Ammon's horn (tissue), 1 donor: ENCODE results near the gene C1QL2.
A peak's percentile ranks its signal among the peaks of the same experiment; 100 is the strongest.

Experiments
- DNase-seq: peaks from one replicate; pipeline ENCODE4 v3.0.0-alpha.2; 2016; ENCODE audit warnings: low spot score

Gene C1QL2

DNA sequence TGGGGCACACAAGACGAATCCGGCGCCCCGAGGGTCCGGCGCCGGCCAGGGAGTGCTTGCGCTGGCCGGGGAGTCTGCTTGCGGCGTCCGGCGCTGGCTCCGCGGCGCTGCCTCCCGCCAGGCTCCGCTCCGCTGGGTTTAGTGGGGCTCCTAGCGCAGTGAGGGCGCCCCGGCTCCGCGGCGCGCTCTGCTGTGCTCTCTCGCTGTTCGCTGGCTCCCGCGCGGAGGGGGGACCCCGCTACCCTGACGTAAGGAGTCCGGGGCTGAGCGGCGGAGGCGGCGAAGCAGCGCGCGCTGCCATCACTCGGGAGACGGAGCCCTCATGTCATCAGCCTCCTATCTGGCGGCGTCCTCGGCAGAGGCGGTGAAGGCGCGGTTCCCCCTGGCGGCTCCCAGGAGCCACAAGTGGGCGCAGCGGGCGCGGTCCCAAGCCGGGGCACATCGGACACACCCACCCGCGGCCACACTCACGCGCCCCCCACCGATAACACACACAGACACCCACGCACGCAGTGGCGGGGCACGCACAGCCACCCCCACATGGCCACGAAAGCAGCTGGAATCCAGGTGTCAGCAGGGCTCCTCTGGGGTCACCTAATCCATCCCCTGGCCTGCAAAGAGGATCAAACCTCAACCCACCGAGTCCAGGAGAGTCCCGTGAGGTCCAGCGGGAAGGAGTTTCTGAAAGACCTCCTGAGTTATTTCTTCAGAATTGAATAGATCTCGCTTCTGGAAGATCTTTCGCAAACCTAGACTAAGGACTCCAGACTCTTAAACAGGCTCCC, at the start of gene C1QL2:
C1QL2 (minus strand) TSS at position 189 of the 785 bp plus-strand sequence. CDS start 482 bp downstream, outside the sequence.
- peak; percentile 69 for DNase-seq

- no peak for DNase-seq
Measured at GRCh38 chr2:119207447-119207846, 48.9 kb upstream of the C1QL2 start.

- no peak for DNase-seq
Measured at GRCh38 chr2:119206201-119206600, 47.6 kb upstream of the C1QL2 start.

- DNase-seq: no peak
Measured at GRCh38 chr2:119205001-119205706, 46.6 kb upstream of the C1QL2 start.

GRCh38 chr2:119204525-119204924, 46.0 kb upstream of the C1QL2 start:
- no peak for DNase-seq

DNA sequence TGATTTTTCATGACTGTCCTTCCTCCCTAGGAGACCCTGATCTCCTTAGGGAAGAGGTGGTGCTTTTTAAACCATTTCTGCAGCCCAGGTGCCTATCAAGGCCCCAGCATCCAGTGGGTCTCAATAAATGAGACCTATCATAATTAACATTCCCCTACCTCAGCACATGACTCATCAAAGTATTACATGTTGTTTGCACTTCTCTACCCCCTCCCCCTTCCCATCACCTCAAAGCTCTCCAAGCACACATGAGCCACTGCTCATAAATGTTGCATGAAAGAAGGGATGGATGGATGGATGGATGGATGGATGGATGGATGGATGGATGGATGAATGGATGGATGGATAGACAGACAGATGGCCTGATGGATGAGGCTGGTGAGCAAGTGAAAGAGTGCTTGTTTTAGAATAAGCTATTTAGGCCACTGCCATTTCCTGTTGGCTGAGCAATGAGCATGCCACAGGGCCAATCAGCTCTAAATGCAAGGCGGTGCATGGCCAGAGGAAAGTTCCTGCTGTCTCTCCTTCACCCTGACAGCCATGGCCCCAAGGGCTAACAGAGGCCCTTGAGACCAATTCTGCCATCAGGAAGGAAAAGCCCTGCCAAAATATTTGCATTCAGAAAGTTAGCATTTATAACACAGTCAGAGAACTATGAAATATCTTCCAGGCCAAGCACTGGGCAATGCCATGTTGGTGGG, 44.2 kb upstream of the C1QL2 start:
- no peak for DNase-seq

GRCh38 chr2:119201815-119202214, 43.3 kb upstream of the C1QL2 start:
- no peak for DNase-seq

DNA sequence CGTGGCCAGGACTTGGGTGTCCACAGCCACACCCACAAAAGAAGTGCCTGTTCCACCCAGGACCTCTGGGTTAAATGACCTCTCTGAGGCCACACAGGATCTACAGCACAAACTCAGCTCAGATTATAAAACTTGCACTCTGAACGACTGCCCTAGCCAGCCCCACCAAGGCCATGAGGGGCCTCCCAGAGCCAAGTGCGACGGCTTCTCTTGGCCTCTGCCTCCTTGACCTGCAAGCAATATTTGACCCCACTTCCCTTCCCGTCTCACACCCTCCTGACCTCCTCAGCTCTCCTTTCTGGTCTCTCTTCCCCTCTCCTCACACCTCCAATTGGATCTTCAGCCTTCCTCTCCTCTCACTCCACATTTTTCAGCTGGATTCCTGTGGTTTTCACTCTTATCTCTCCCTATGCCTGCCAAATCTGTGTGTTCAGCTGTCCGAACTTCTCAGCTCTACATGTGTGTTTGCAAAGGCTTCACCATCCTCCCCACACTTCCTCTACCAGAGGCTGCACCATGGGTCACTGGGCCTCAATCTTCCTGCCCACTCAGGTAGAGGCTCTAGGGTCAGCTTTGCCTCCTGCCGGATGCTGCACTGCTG, 39.8 kb upstream of the C1QL2 start:
- DNase-seq: no peak

DNA sequence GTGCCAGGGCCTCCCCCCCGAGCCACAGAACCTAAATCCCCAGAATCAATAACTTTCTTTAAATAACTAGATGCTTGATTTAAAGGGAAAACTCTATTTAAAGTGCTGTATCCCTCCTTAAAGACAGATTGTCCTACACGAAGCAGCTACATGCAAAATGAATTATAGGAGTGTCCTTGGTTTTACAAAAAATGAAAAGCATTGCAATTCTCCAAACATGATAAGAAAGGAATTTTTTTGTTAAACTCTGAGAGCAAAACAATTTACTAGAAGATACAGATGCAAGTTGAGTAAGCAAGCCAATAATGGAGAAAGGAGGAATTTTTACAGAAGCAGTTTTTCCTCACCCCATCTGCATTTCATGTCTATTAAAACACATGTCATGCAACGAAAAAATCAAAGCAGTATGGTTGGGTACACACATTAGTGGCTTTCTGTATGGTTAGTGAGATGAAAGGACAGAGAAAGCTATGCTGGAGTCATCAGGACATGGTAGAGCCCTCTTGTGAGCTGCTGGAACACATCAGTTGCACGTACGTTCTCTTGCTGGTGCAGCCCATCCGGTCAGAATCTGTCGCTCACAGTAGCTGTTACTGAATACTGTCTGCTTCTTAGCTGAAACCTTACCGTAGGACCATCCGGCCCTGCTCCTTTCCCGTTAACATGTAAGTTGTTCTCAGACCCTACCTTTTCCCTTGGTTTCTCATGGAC, 39.1 kb upstream of the C1QL2 start:
- DNase-seq: no peak

GRCh38 chr2:119197126-119197405, 38.5 kb upstream of the C1QL2 start:
- DNase-seq: no peak

DNA sequence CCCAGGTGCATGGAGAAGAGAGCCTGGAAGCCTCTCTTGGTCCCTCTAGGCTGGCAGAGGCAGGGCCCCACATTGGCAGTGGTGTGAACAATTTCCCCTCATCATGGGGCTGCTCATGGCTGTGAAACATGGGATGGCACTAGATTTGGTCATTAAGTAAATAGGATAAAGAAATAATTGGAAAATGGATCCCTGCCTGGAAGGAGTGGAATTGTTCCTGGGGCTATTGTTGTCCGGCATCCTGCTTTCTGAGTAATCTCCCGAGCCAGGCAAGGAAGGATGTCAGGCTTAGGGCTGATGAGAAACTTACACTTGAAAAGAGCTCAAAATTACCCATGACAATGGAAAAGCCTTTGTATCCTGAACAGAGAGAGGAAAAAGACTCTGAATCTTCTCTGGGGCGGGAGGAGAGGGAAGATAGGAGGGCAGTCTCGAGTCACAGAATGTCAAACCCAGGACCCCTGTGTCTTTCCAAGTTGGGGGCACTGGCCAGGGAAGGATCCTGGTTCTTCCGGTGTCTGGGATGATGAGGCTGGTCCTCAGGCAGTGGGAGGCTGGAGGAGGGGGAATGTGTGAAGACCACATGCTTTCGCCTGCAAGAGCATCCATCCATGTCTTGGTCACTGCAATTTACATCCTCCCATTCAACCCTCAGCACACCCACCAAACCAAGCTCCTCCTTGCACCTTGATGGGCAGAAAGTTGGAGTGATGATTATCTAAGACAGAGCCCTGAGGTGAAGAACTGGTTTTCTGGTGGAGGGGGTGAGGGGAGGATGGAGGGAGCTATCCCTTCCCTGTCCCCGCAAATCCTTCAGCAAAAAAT, 38.0 kb upstream of the C1QL2 start:
- no peak for DNase-seq

DNA sequence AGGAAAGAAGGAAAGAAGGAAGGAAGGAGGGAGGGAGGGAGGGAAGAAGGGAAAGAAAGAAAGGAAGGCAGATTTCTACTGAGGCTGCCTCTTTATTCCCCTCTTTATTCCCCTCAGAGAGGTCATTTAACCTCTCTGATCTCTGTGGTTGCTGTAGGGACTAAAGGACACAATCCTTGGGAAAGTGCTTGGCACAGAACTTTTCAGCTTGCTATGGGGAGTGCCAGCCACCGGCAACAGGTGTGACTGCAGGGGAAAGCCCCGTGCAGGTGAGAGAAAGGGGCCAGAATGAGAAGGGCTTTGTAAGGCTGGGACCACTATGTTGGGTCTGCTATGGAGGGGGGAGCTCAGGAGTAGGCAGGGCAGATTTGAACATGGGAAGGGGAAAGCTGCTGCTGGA, 37.3 kb upstream of the C1QL2 start:
- DNase-seq: no peak

- DNase-seq: no peak
Measured at GRCh38 chr2:119195001-119195400, 36.5 kb upstream of the C1QL2 start.

DNA sequence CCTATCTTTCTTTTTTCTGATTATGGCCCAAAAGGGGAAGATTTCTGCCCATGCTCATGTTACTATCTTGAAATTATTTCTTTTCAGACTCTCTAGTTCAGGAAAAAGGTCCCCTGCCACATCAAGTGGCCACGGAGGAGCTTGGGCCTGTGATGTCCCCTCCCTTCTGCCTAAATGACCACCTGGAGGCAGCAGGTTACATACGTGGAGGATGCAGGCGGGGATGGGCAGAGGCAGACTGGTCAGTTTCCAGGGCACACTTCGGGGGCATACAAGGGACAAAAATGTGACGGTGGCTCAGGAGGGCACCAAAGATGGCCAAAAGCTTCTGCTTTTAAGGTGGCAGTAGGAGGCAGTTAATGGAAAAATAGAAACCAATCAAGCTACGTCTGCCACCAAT, 34.3 kb upstream of the C1QL2 start:
- DNase-seq: no peak

DNA sequence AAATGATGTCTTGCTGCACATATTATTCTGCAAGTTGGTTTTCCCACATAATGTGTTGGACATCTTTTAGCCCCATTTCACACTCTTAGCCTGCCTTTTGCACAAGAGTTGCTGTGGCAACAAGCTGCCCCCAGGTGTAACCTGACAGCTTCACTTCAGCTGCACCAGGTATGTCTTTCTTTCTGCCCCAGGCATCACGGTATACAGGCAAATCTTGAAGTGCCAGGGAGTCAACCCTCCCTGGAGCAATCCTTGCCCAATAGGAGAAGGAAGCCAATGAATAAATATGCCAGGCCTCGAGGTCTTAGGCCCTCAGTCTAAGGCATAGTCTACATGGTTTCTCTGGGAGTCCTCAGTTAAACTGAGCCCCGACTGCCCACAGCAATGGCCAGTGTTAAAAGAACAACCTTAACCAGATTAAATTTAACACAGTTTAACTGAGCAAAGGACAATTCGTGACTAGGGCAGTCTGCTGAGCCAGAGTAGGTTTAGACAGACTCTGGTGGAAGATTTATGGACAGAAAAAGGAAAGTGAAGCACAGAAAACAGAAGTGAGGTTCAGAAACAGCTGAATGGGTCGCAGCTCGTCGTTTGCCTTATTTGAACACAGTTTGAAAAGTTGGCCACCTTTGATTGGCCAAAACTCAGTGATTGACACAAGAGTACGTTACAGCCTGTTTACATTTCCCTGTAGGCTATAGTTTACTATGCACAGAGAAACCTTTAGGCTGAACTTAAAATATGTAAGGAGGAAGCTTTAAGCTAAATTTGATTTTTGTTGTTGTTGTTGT, 32.0 kb upstream of the C1QL2 start:
- DNase-seq: no peak

DNA sequence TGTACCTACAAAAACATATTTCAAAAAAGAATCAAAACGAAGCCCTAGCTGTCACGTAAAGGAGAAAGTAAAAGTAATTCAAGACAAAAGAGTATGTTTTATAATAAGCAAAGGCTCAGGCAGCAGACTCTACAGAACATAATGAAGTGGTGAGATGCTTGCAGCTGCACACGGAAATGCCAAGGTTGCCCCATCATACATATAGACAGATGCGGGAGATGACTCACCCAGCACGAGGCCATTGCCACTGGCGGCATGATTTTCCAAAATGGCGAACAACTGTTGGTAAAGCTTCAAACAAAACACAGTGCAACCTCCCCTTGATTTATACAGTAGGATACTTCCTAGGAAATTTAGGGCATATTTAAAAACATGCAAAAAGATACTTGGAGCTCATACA, 26.0 kb upstream of the C1QL2 start:
- DNase-seq: no peak

GRCh38 chr2:119181791-119182445, 23.4 kb upstream of the C1QL2 start:
- DNase-seq: no peak

GRCh38 chr2:119181391-119181790, 22.8 kb upstream of the C1QL2 start:
- DNase-seq: no peak

DNA sequence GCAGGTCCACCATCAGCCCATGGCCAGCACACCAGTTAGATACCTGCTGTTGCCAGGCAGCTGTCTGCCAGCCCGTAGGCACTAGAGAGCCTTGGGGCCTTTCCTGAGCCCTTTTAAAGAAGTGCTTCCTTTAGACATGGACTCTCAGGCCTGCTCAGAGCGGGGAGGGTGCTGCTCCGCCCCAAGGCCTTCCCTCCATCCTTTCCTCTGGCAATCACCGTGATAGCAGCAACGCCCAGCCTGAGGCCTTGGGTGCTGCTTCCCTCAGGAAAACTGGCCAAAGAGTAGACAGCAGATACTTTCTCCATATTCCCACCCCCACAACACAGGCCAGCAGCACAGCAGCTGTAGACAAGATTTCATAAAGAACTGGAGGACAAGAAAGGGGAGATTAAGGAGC, 22.3 kb upstream of the C1QL2 start:
- no peak for DNase-seq

GRCh38 chr2:119179991-119180390, 21.4 kb upstream of the C1QL2 start:
- no peak for DNase-seq
